HepG2 (cell line): ENCODE data around the gene EFNB1. TPM values are rescaled to one million over a fixed set of nuclear protein-coding genes. Genes with fewer than 3 reads are reported as not detected.

Experiments
- ATAC-seq: fragments of 200-7000 bp; cut with Tn5 transposase; 3 replicates; pipeline ENCODE4 v1.9.1; 2020; ENCODE audit warnings: mild to moderate bottlenecking, moderate library complexity
- BruUV-seq: library from RNA; stranded (reverse); fragments of 400-500 nt; replicated peaks from 2 replicates; lab custom pipeline; 2021; lab: Mats Ljungman, UMichigan
- CTCF ChIA-PET: fragments of 300-600 bp; formaldehyde crosslinking; extraction: SDS; loops from one replicate; lab custom pipeline; 2021; ENCODE audit warnings: low total read pairs, inconsistent platforms, low intra/inter-chr PET ratio; lab: Yijun Ruan, JAX
- POLR2A ChIA-PET: fragments of 350-600 bp; sonication (Branson Sonifier 250); formaldehyde crosslinking; loops from one replicate; lab custom pipeline; 2020; ENCODE audit warnings: antibody characterized with exemption, inconsistent platforms; lab: Yijun Ruan, JAX
- DNase-seq: peaks from one replicate; pipeline ENCODE4 v3.0.0-alpha.2; 2015; ENCODE audit warnings: low spot score
- FAIRE-seq: peaks from 3 replicates; lab custom pipeline; 2011; peaks lifted over from hg19 to GRCh38; lab: Jason Lieb, UNC
- H2AFZ ChIP-seq: one replicate; pipeline ENCODE4 v1.6.1; 2011; ENCODE audit warnings: low read length, inconsistent platforms
- H3K27ac ChIP-seq: fragments of 300-600 bp; 3 replicates; pipeline ENCODE4 v1.8.0; 2011; ENCODE audit warnings: mixed run types, mild to moderate bottlenecking, mixed read lengths, low read length, inconsistent platforms; ENCODE audit not compliant: insufficient read depth; ENCODE audit errors: extremely low read length
- H3K27me3 ChIP-seq, 2 experiments: fragments of 200-600 bp in 1 of 2; 2 replicates in 1 of 2; 3 replicates in 1 of 2; pipeline versions ENCODE4 v1.6.0 to v1.8.0; 2011; ENCODE audit warnings: low read length in 2 of 2, mild to moderate bottlenecking in 2 of 2, moderate library complexity in 2 of 2, inconsistent platforms in 1 of 2; ENCODE audit not compliant: insufficient read depth in 2 of 2, control insufficient read depth in 1 of 2
- H3K36me3 ChIP-seq, 2 experiments: fragments of 200-600 bp in 1 of 2; replicated peaks in 1 of 2; 2 replicates in 1 of 2; 3 replicates in 1 of 2; pipeline versions ENCODE4 v1.5.1 to v1.8.0; 2011; ENCODE audit warnings: low read length in 2 of 2, inconsistent platforms in 1 of 2; ENCODE audit not compliant: insufficient read depth in 2 of 2, control insufficient read depth in 1 of 2
- H3K4me1 ChIP-seq: 2 replicates; pipeline ENCODE4 v1.5.1; 2012; ENCODE audit warnings: low read length, inconsistent platforms; ENCODE audit not compliant: insufficient read depth
- H3K4me2 ChIP-seq: 2 replicates; pipeline ENCODE4 v1.6.0; 2011; ENCODE audit warnings: low read depth, low read length, inconsistent platforms
- H3K4me3 ChIP-seq, 3 experiments: fragments of 200-600 bp in 1 of 3; sonication (generic), shearing (Covaris generic) in 1 of 3; replicated peaks in 1 of 3; 2 replicates each; pipeline ENCODE4 v1.5.1; 2011 to 2016; ENCODE audit warnings: low read length in 3 of 3, inconsistent platforms in 2 of 3, low read depth in 2 of 3, mild to moderate bottlenecking in 2 of 3, control low read depth in 1 of 3, mixed read lengths in 1 of 3; ENCODE audit not compliant: insufficient read depth in 1 of 3
- H3K79me2 ChIP-seq: one replicate; pipeline ENCODE4 v1.6.1; 2011; ENCODE audit warnings: low read length, inconsistent platforms; ENCODE audit not compliant: insufficient read depth
- H3K9ac ChIP-seq: 2 replicates; pipeline ENCODE4 v1.6.0; 2011; ENCODE audit warnings: mild to moderate bottlenecking, low read depth, low read length, inconsistent platforms; ENCODE audit not compliant: insufficient read depth
- H3K9me3 ChIP-seq: 2 replicates; pipeline ENCODE4 v1.5.1; 2012; ENCODE audit warnings: mild to moderate bottlenecking, low read length
- H4K20me1 ChIP-seq: 2 replicates; pipeline ENCODE4 v1.6.0; 2011; ENCODE audit warnings: inconsistent platforms, mild to moderate bottlenecking, low read length, moderate library complexity; ENCODE audit not compliant: insufficient read depth
- EP300 ChIP-seq, 3 experiments: sonication (generic) in 1 of 3; formaldehyde crosslinking in 1 of 3; IDR thresholded peaks; 2 replicates each; pipeline versions ENCODE4 v1.5.1 to v1.6.1; 2011 to 2020; ENCODE audit warnings: low read depth in 2 of 3, low read length in 2 of 3, borderline replicate concordance in 1 of 3, improper control_type of control experiment in 1 of 3, mild to moderate bottlenecking in 1 of 3, missing genetic modification reagents in 1 of 3, moderate library complexity in 1 of 3
- GABPB1 ChIP-seq: IDR thresholded peaks from 2 replicates; pipeline ENCODE4 v1.6.1; 2016; ENCODE audit warnings: mild to moderate bottlenecking, missing genetic modification reagents, moderate library complexity, missing compliant biosample characterization
- KDM6A ChIP-seq: IDR thresholded peaks from 2 replicates; pipeline ENCODE4 v1.6.1; 2016; ENCODE audit warnings: low read depth
- SMAD3 ChIP-seq: sonication (generic); formaldehyde crosslinking; IDR thresholded peaks from 2 replicates; pipeline ENCODE4 v1.4.0; 2020; ENCODE audit warnings: missing genetic modification reagents
- SOX5 ChIP-seq: IDR thresholded peaks from 2 replicates; pipeline ENCODE4 v1.6.1; 2016; ENCODE audit warnings: borderline replicate concordance
- TEF ChIP-seq: sonication (generic); formaldehyde crosslinking; IDR thresholded peaks from 2 replicates; pipeline ENCODE4 v1.5.0; 2020; ENCODE audit warnings: missing genetic modification reagents
- THAP11 ChIP-seq: IDR thresholded peaks from 2 replicates; pipeline ENCODE4 v1.6.1; 2016; ENCODE audit warnings: missing biosample characterization, missing genetic modification reagents
- ZBTB20 ChIP-seq: sonication (generic); formaldehyde crosslinking; IDR thresholded peaks from 2 replicates; pipeline ENCODE4 v1.8.1; 2023; ENCODE audit warnings: missing genetic modification reagents, low read depth, mild to moderate bottlenecking, borderline replicate concordance
- ZFP82 ChIP-seq: sonication (generic); formaldehyde crosslinking; IDR thresholded peaks from 2 replicates; pipeline ENCODE4 v1.5.1; 2020; ENCODE audit warnings: mild to moderate bottlenecking, missing genetic modification reagents, borderline replicate concordance
- ZIK1 ChIP-seq: sonication (generic); formaldehyde crosslinking; IDR thresholded peaks from 2 replicates; pipeline ENCODE4 v1.5.0; 2020; ENCODE audit warnings: mild to moderate bottlenecking, low read depth, missing genetic modification reagents, borderline replicate concordance
- ZNF142 ChIP-seq: sonication (generic); formaldehyde crosslinking; IDR thresholded peaks from 2 replicates; pipeline ENCODE4 v1.4.0; 2020; ENCODE audit warnings: missing genetic modification reagents
- ZNF644 ChIP-seq: IDR thresholded peaks from 2 replicates; pipeline ENCODE4 v1.6.1; 2016; ENCODE audit warnings: low read depth
- ZNF782 ChIP-seq: sonication (generic); formaldehyde crosslinking; IDR thresholded peaks from 2 replicates; pipeline ENCODE4 v1.4.0; 2020; ENCODE audit warnings: missing genetic modification reagents, mild to moderate bottlenecking, borderline replicate concordance
- WGBS: methylation state at CpG from one replicate; pipeline ENCODE4 v1.1.6; 2017; ENCODE audit warnings: low lambda C conversion rate; 5-methylcytosine and 5-hydroxymethylcytosine counted together
- in situ Hi-C: cut with HindIII; loops from 2 replicates; pipeline ENCODE4 v1.10.0; 2017; ENCODE audit warnings: low pct_unique_long_range_greater_than_20kb; ENCODE audit not compliant: extremely low pct_ligation_motif_present
- intact Hi-C: fragments of 100-400 bp; cut with micrococcal nuclease; formaldehyde crosslinking; loops from one replicate; pipeline ENCODE4 v1.10.0; 2022; ENCODE audit not compliant: unreplicated experiment
- polyA plus RNA-seq, 8 experiments: library from polyadenylated mRNA; depleted of rRNA in 3 of 8; stranded (reverse) in 7 of 8; unstranded in 1 of 8; fragments of >200 nt; fragmentation: Illumina TruSeq in 4 of 8; extraction: Trizol in 4 of 8; gene quantifications; 2 replicates each; pipeline versions ENCODE4 v1.2.1 to v1.2.3, GENCODE V29; 2011 to 2016; ENCODE audit warnings: low read depth in 4 of 8, missing spikeins in 1 of 8, mixed read lengths in 1 of 8; ENCODE audit not compliant: insufficient read depth in 1 of 8
- total RNA-seq, 5 experiments: library from RNA; depleted of rRNA; stranded (reverse); fragments of >200 nt; fragmentation: Illumina TruSeq; extraction: Trizol; gene quantifications; 2 replicates each; pipeline ENCODE4 v1.2.3, GENCODE V29; 2016; ENCODE audit warnings: low read depth in 1 of 5
- TF ChIP-seq, protein P1 (sequence below): sonication (generic); formaldehyde crosslinking; IDR thresholded peaks from 2 replicates; pipeline ENCODE4 v1.4.0; 2020; ENCODE audit warnings: mild to moderate bottlenecking, missing genetic modification reagents

Gene EFNB1
- total and polyA plus RNA-seq, 2 of the 13 experiments (the other 11 are each of a cell fraction or from before 2014, with no cell fraction given) = 4.0 to 4.1 TPM

- Histone ChIP-seq H3K27ac (no peak overlapping the region), H3K9ac (no peak overlapping the region), H3K36me3 (no peaks in the 10 kb centered on the region), H3K4me2 (no peak overlapping the region), H3K27me3 (no peaks in the 10 kb centered on the region), H3K9me3 (no peaks in the 10 kb centered on the region), H3K79me2 (no peaks in the 10 kb centered on the region), H3K4me3 (no peak overlapping the region), H2AFZ (no peak overlapping the region), H3K4me1 (no peaks in the 10 kb centered on the region), H4K20me1 (no peaks in the 10 kb centered on the region)
- ATAC-seq = no peak
- no TSS peak for BruUV-seq
- DNase-seq = no peak
- intact Hi-C loops (no loop called here), in situ Hi-C loops (no loop called here)
- CTCF ChIA-PET = no interaction called here
- no peak for FAIRE-seq
- WGBS = 34% methylated on average over 6 of the region's 9 CpGs
- POLR2A ChIA-PET = no interaction called here
- TF ChIP-seq ZIK1 (CRISPR knock-in tag) (no peak), SMAD3 (CRISPR knock-in tag) (no peak), EP300 (IDR thresholded peaks at IDR 0.05; ENCODE audit: low read depth in 2 of 2, low read length in 2 of 2) (no peak), EP300 (CRISPR knock-in tag; IDR thresholded peaks at IDR 0.05; ENCODE audit: borderline replicate concordance) (no peak), ZNF644 (CRISPR knock-in tag) (no peak), THAP11 (CRISPR knock-in tag) (no peak), TEF (CRISPR knock-in tag) (no peak), ZNF142 (CRISPR knock-in tag) (no peak), ZNF782 (no peak), SOX5 (no peak), GABPB1 (CRISPR knock-in tag) (no peak), ZBTB20 (CRISPR knock-in tag) (no peak), KDM6A (no peak), ZFP82 (CRISPR knock-in tag) (no peak)
- TF ChIP-seq, protein P1, sequence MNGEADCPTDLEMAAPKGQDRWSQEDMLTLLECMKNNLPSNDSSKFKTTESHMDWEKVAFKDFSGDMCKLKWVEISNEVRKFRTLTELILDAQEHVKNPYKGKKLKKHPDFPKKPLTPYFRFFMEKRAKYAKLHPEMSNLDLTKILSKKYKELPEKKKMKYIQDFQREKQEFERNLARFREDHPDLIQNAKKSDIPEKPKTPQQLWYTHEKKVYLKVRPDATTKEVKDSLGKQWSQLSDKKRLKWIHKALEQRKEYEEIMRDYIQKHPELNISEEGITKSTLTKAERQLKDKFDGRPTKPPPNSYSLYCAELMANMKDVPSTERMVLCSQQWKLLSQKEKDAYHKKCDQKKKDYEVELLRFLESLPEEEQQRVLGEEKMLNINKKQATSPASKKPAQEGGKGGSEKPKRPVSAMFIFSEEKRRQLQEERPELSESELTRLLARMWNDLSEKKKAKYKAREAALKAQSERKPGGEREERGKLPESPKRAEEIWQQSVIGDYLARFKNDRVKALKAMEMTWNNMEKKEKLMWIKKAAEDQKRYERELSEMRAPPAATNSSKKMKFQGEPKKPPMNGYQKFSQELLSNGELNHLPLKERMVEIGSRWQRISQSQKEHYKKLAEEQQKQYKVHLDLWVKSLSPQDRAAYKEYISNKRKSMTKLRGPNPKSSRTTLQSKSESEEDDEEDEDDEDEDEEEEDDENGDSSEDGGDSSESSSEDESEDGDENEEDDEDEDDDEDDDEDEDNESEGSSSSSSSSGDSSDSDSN (CRISPR knock-in tag) = no peak
Measured at GRCh38 chrX:68880846-68881552, 52.2 kb downstream of the EFNB1 start.
